Caki2 (cell line): ENCODE data around the gene CRY1. TPM values are rescaled to one million over a fixed set of nuclear protein-coding genes. Genes with fewer than 3 reads are reported as not detected.

ENCODE experiments used
- DNase-seq: peaks from one replicate; pipeline ENCODE4 v3.0.0-alpha.2; 2015; ENCODE audit warnings: low read depth
- in situ Hi-C: cut with HindIII; loops from 2 replicates; pipeline ENCODE4 v1.10.0; 2016; ENCODE audit warnings: low sequenced_read_pairs, low pct_unique_long_range_greater_than_20kb, mixed read lengths
- total RNA-seq: library from RNA; depleted of rRNA; stranded (reverse); fragments of >200 nt; shearing (Covaris generic); gene quantifications from 2 replicates; pipeline ENCODE4 v1.2.3, GENCODE V29; 2014; ENCODE audit warnings: low replicate concordance

The CRY1 gene
- total RNA-seq, 1 experiment from 2014 or later: 12.5 TPM

GRCh38 chr12:106986135-106986534 is 107.2 kb downstream of the CRY1 start:
- DNase-seq: no peak
- in situ Hi-C loops: no loop called here

- DNase-seq: no peak
These were observed 107.9 kb downstream of the CRY1 start for GRCh38 chr12:106985479-106985878.

GRCh38 chr12:106984588-106985137 is 108.7 kb downstream of the CRY1 start:
- DNase-seq: no peak
- in situ Hi-C loops: no loop called here

More at GRCh38 chr12:106985479-106985878, 107.9 kb downstream of the CRY1 start:
- in situ Hi-C loops: no loop called here

GRCh38 chr12:106982229-106982628 is 111.1 kb downstream of the CRY1 start:
- DNase-seq: no peak
- in situ Hi-C loops: no loop called here

GRCh38 chr12:106981788-106982187 is 111.6 kb downstream of the CRY1 start:
- DNase-seq: no peak
- in situ Hi-C loops: no loop called here

- in situ Hi-C loops: no loop called here
- no peak for DNase-seq
These were observed 112.4 kb downstream of the CRY1 start for GRCh38 chr12:106980944-106981343.

- in situ Hi-C loops: no loop called here
- DNase-seq: no peak
These were observed 115.1 kb downstream of the CRY1 start for GRCh38 chr12:106978035-106978800.

- in situ Hi-C loops: no loop called here
- no peak for DNase-seq
These were observed 116.7 kb downstream of the CRY1 start for GRCh38 chr12:106976668-106977067.

- DNase-seq: no peak
- in situ Hi-C loops: no loop called here
These were observed 117.2 kb downstream of the CRY1 start for GRCh38 chr12:106975993-106976658.

GRCh38 chr12:106975098-106975497 is 118.3 kb downstream of the CRY1 start:
- in situ Hi-C loops: no loop called here
- DNase-seq: no peak

GRCh38 chr12:106974511-106974910 is 118.8 kb downstream of the CRY1 start:
- in situ Hi-C loops: no loop called here
- DNase-seq: peak; percentile 47

GRCh38 chr12:106973545-106973944 is 119.8 kb downstream of the CRY1 start:
- in situ Hi-C loops: no loop called here

GRCh38 chr12:106971065-106971464 is 122.3 kb downstream of the CRY1 start:
- in situ Hi-C loops: no loop called here

More at GRCh38 chr12:106973545-106973944, 119.8 kb downstream of the CRY1 start:
- DNase-seq: no peak

GRCh38 chr12:106964526-106964925 is 128.8 kb downstream of the CRY1 start:
- in situ Hi-C loops: no loop called here

More at GRCh38 chr12:106971065-106971464, 122.3 kb downstream of the CRY1 start:
- DNase-seq: no peak

GRCh38 chr12:106962286-106962685 is 131.1 kb downstream of the CRY1 start:
- in situ Hi-C loops: no loop called here
- DNase-seq: no peak

More at GRCh38 chr12:106964526-106964925, 128.8 kb downstream of the CRY1 start:
- no peak for DNase-seq

GRCh38 chr12:106960443-106960842 is 132.9 kb downstream of the CRY1 start:
- no peak for DNase-seq
- in situ Hi-C loops: no loop called here

GRCh38 chr12:106957583-106957982 is 135.8 kb downstream of the CRY1 start:
- in situ Hi-C loops: no loop called here
- DNase-seq: peak; percentile 4

- no peak for DNase-seq
- in situ Hi-C loops: no loop called here
These were observed 137.2 kb downstream of the CRY1 start for GRCh38 chr12:106956048-106956578.
